GM19452 (cell line): ENCODE data around the gene VTI1A.

Source experiments
- ATAC-seq: cut with Tn5 transposase; IDR thresholded peaks from one replicate; pipeline ENCODE4 v1.9.1; 2021; ENCODE audit not compliant: unreplicated experiment

The VTI1A gene

GRCh38 chr10:112774210-112774609 lies 327.2 kb downstream of the VTI1A start:
- ATAC-seq = no peak

GRCh38 chr10:112774798-112775197 lies 327.8 kb downstream of the VTI1A start:
- ATAC-seq = no peak

- ATAC-seq = no peak
Measured at GRCh38 chr10:112775381-112775780, 328.4 kb downstream of the VTI1A start.

GRCh38 chr10:112775892-112776674 lies 329.1 kb downstream of the VTI1A start:
- no peak for ATAC-seq

GRCh38 chr10:112778579-112778978 lies 331.6 kb downstream of the VTI1A start:
- no peak for ATAC-seq

GRCh38 chr10:112779025-112779770 lies 332.2 kb downstream of the VTI1A start:
- ATAC-seq = no peak

- ATAC-seq = no peak
Measured at GRCh38 chr10:112782200-112782907, 335.3 kb downstream of the VTI1A start.

- no peak for ATAC-seq
Measured at GRCh38 chr10:112783351-112784021, 336.5 kb downstream of the VTI1A start.

- no peak for ATAC-seq
Measured at GRCh38 chr10:112784022-112784461, 337.0 kb downstream of the VTI1A start.

- ATAC-seq = no peak
Measured at GRCh38 chr10:112785089-112785488, 338.1 kb downstream of the VTI1A start.

GRCh38 chr10:112789248-112789647 lies 342.2 kb downstream of the VTI1A start:
- ATAC-seq = no peak

GRCh38 chr10:112790030-112790429 lies 343.0 kb downstream of the VTI1A start:
- no peak for ATAC-seq

GRCh38 chr10:112790921-112791320 lies 343.9 kb downstream of the VTI1A start:
- no peak for ATAC-seq

GRCh38 chr10:112791447-112791846 lies 344.4 kb downstream of the VTI1A start:
- no peak for ATAC-seq

- ATAC-seq = no peak
Measured at GRCh38 chr10:112792487-112793201, 345.6 kb downstream of the VTI1A start.

GRCh38 chr10:112793202-112793921 lies 346.3 kb downstream of the VTI1A start:
- ATAC-seq = no peak

- no peak for ATAC-seq
Measured at GRCh38 chr10:112794201-112794600, 347.2 kb downstream of the VTI1A start.

- no peak for ATAC-seq
Measured at GRCh38 chr10:112795067-112795466, 348.1 kb downstream of the VTI1A start.

- no peak for ATAC-seq
Measured at GRCh38 chr10:112797197-112797596, 350.2 kb downstream of the VTI1A start.

GRCh38 chr10:112797855-112798254 lies 350.8 kb downstream of the VTI1A start:
- no peak for ATAC-seq
